GM21447 (cell line): ENCODE measurements around the gene BICD2.
A peak's percentile ranks its signal among the peaks of the same experiment; 100 is the strongest.

ENCODE experiments used
- ATAC-seq: cut with Tn5 transposase; IDR thresholded peaks from one replicate; pipeline ENCODE4 v1.9.1; 2021; ENCODE audit not compliant: unreplicated experiment

The BICD2 gene

GRCh38 chr9:92671323-92671722 is 93.3 kb downstream of the BICD2 start:
- ATAC-seq: no peak

- peak; percentile 93 for ATAC-seq
Measured at GRCh38 chr9:92669890-92670708, 94.5 kb downstream of the BICD2 start, which contains the start of gene IPPK. Gene IPPK, minus strand, starts transcription at chr9:92670131. Its CDS starts 143 bp downstream, at chr9:92669988.

GRCh38 chr9:92669527-92669889 is 95.1 kb downstream of the BICD2 start:
- peak; percentile 4 for ATAC-seq

- ATAC-seq: no peak
Measured at GRCh38 chr9:92668746-92669526, 95.7 kb downstream of the BICD2 start.

- no peak for ATAC-seq
Measured at GRCh38 chr9:92666912-92667532, 97.6 kb downstream of the BICD2 start.

- ATAC-seq: no peak
Measured at GRCh38 chr9:92666236-92666635, 98.4 kb downstream of the BICD2 start.

GRCh38 chr9:92665836-92666235 is 98.8 kb downstream of the BICD2 start:
- no peak for ATAC-seq

GRCh38 chr9:92664394-92665152 is 100.1 kb downstream of the BICD2 start:
- no peak for ATAC-seq

- no peak for ATAC-seq
Measured at GRCh38 chr9:92663951-92664350, 100.7 kb downstream of the BICD2 start.

- no peak for ATAC-seq
Measured at GRCh38 chr9:92663126-92663525, 101.5 kb downstream of the BICD2 start.

GRCh38 chr9:92661743-92662142 is 102.9 kb downstream of the BICD2 start:
- ATAC-seq: no peak
